Gastrocnemius medialis (tissue), 4 donors: Measurements from ENCODE around the gene PRDM7.

Experiments used
- CTCF ChIP-seq, 5 experiments: fragments of 450-650 bp in 3 of 5; fragments of 200-600 bp in 2 of 5; sonication (generic) in 2 of 5; IDR thresholded peaks in 4 of 5; conservative IDR thresholded peaks in 1 of 5; 1 replicate in 4 of 5; 2 replicates in 1 of 5; pipeline ENCODE4 v1.5.1; 2016 to 2019; ENCODE audit warnings: antibody characterized with exemption in 5 of 5, mild to moderate bottlenecking in 3 of 5, moderate library complexity in 3 of 5
- POLR2A ChIP-seq, 2 donors: fragments of 450-650 bp; IDR thresholded peaks; one replicate each; pipeline ENCODE4 v1.6.1; 2017; ENCODE audit warnings: antibody characterized with exemption in 2 of 2, mild to moderate bottlenecking in 2 of 2, moderate library complexity in 2 of 2

GRCh38 chr16:90077240-90077756 lies at the start of gene PRDM7:
- no peak for TF ChIP-seq POLR2A (IDR thresholded peaks at IDR 0.05)
- no peak for TF ChIP-seq CTCF (IDR thresholded peaks at IDR 0.05 in 4 of 5, conservative IDR thresholded peaks at IDR 0.05 in 1 of 5)
